H1 (cell line): ENCODE results near the gene PPP1R18. TPM values are rescaled to one million over a fixed set of nuclear protein-coding genes. Genes with fewer than 3 reads are reported as not detected.

Source experiments
- CTCF ChIA-PET: fragments of 300-600 bp; sonication (Branson Sonifier 250); formaldehyde crosslinking; loops from one replicate; lab custom pipeline; 2021; ENCODE audit not compliant: partially characterized antibody; lab: Charles Lee
- POLR2A ChIA-PET: fragments of 300-600 bp; sonication (Branson Sonifier 250); formaldehyde crosslinking; loops from one replicate; lab custom pipeline; 2021; ENCODE audit warnings: inconsistent platforms; ENCODE audit not compliant: partially characterized antibody; lab: Charles Lee
- DNase-seq, 2 experiments: peaks; one replicate each; pipeline versions ENCODE4 v3.0.0 to v3.0.0-alpha.2; 2010 to 2022; ENCODE audit warnings: low spot score in 2 of 2, low read depth in 1 of 2, mixed read lengths in 1 of 2
- FAIRE-seq: peaks from 2 replicates; lab custom pipeline; 2011; peaks lifted over from hg19 to GRCh38; lab: Jason Lieb, UNC
- H2AFZ ChIP-seq: 2 replicates; pipeline ENCODE4 v1.8.1; 2012; ENCODE audit warnings: low read length, inconsistent platforms
- H2AK5ac ChIP-seq: 2 replicates; pipeline ENCODE4 v1.6.1; 2013; ENCODE audit warnings: low read depth, low read length
- H2BK120ac ChIP-seq: replicated peaks from 2 replicates; pipeline ENCODE3; 2013; ENCODE audit warnings: low read depth, low read length, inconsistent platforms
- H2BK12ac ChIP-seq: 2 replicates; pipeline ENCODE4 v1.6.1; 2013; ENCODE audit warnings: low read depth, low read length
- H2BK15ac ChIP-seq: 2 replicates; pipeline ENCODE4 v1.6.1; 2013; ENCODE audit warnings: low read length
- H2BK20ac ChIP-seq: 2 replicates; pipeline ENCODE4 v1.6.1; 2013; ENCODE audit warnings: low read length
- H2BK5ac ChIP-seq: 2 replicates; pipeline ENCODE4 v1.6.1; 2013; ENCODE audit warnings: low read depth, low read length
- H3K14ac ChIP-seq: 2 replicates; pipeline ENCODE4 v1.6.1; 2013; ENCODE audit warnings: inconsistent platforms; ENCODE audit not compliant: insufficient read length
- H3K18ac ChIP-seq: 2 replicates; pipeline ENCODE4 v1.6.1; 2013; ENCODE audit warnings: low read length; ENCODE audit errors: extremely low read depth
- H3K23ac ChIP-seq: 2 replicates; pipeline ENCODE4 v1.6.1; 2013; ENCODE audit warnings: inconsistent platforms; ENCODE audit not compliant: insufficient read length
- H3K23me2 ChIP-seq: 2 replicates; pipeline ENCODE4 v1.6.1; 2013; ENCODE audit warnings: low read depth, low read length
- H3K27ac ChIP-seq: 2 replicates; pipeline ENCODE4 v1.6.1; 2011; ENCODE audit warnings: low read depth, low read length, inconsistent platforms
- H3K27me3 ChIP-seq, 4 experiments: replicated peaks in 1 of 4; 1 replicate in 1 of 4; 2 replicates in 3 of 4; pipeline versions ENCODE4 v1.6.1 to v1.8.1; 2011 to 2013; ENCODE audit warnings: low read length in 3 of 4, mild to moderate bottlenecking in 3 of 4, inconsistent platforms in 2 of 4, mixed read lengths in 2 of 4, moderate library complexity in 1 of 4; ENCODE audit not compliant: control insufficient read depth in 3 of 4, insufficient read depth in 3 of 4; ENCODE audit errors: extremely low read depth in 1 of 4
- H3K36me3 ChIP-seq, 4 experiments: 2 replicates each; pipeline versions ENCODE4 v1.6.1 to v1.8.1; 2011 to 2013; ENCODE audit warnings: mild to moderate bottlenecking in 4 of 4, low read length in 3 of 4, moderate library complexity in 2 of 4, control low read depth in 1 of 4, inconsistent platforms in 1 of 4; ENCODE audit not compliant: insufficient read depth in 4 of 4, control insufficient read depth in 2 of 4
- H3K4ac ChIP-seq: replicated peaks from 2 replicates; pipeline ENCODE3; 2013; ENCODE audit warnings: low read length, low read depth, mixed read lengths, inconsistent platforms; ENCODE audit not compliant: insufficient read length
- H3K4me1 ChIP-seq, 4 experiments: replicated peaks in 1 of 4; 1 replicate in 1 of 4; 2 replicates in 3 of 4; pipeline versions ENCODE4 v1.6.1 to v1.8.1; 2011 to 2013; ENCODE audit warnings: low read length in 3 of 4, inconsistent platforms in 2 of 4, mixed read lengths in 1 of 4; ENCODE audit not compliant: insufficient read depth in 4 of 4, control insufficient read depth in 3 of 4
- H3K4me2 ChIP-seq, 2 experiments: 2 replicates each; pipeline versions ENCODE4 v1.6.1 to v1.8.1; 2011 to 2013; ENCODE audit warnings: low read depth in 2 of 2, low read length in 2 of 2, control low read depth in 1 of 2, inconsistent platforms in 1 of 2, mild to moderate bottlenecking in 1 of 2; ENCODE audit not compliant: insufficient read depth in 1 of 2
- H3K4me3 ChIP-seq, 4 experiments: fragments of 200-600, 300-600 bp in 1 of 4; sonication (generic), shearing (Covaris generic), sonication (Bioruptor Twin) in 1 of 4; 2 replicates each; pipeline versions ENCODE4 v1.5.1 to v1.8.1; 2011 to 2016; ENCODE audit warnings: low read length in 4 of 4, low read depth in 3 of 4, control low read depth in 2 of 4, inconsistent platforms in 2 of 4, mild to moderate bottlenecking in 2 of 4, mixed read lengths in 1 of 4, moderate library complexity in 1 of 4; ENCODE audit not compliant: insufficient read depth in 2 of 4; ENCODE audit errors: extremely low read depth in 1 of 4
- H3K56ac ChIP-seq: replicated peaks from 2 replicates; pipeline ENCODE3; 2013; ENCODE audit warnings: low read depth, mild to moderate bottlenecking, mixed read lengths, low read length, inconsistent platforms; ENCODE audit not compliant: insufficient read length
- H3K79me1 ChIP-seq: 2 replicates; pipeline ENCODE4 v1.6.1; 2013; ENCODE audit warnings: low read depth, low read length, control low read depth
- H3K79me2 ChIP-seq, 2 experiments: 2 replicates each; pipeline versions ENCODE4 v1.6.1 to v1.8.1; 2012 to 2013; ENCODE audit warnings: low read length in 2 of 2, mild to moderate bottlenecking in 2 of 2, inconsistent platforms in 1 of 2; ENCODE audit not compliant: insufficient read depth in 2 of 2, control insufficient read depth in 1 of 2
- H3K9ac ChIP-seq, 4 experiments: replicated peaks in 1 of 4; 1 replicate in 1 of 4; 2 replicates in 3 of 4; pipeline versions ENCODE4 v1.6.1 to v1.8.1; 2011 to 2013; ENCODE audit warnings: low read depth in 3 of 4, low read length in 3 of 4, control low read depth in 2 of 4, mild to moderate bottlenecking in 2 of 4, moderate library complexity in 2 of 4, inconsistent platforms in 1 of 4; ENCODE audit errors: extremely low read depth in 1 of 4
- H3K9me3 ChIP-seq, 2 experiments: 2 replicates each; pipeline versions ENCODE4 v1.6.1 to v1.8.1; 2012 to 2013; ENCODE audit warnings: mild to moderate bottlenecking in 2 of 2, moderate library complexity in 2 of 2, control low read depth in 1 of 2, inconsistent platforms in 1 of 2, low read depth in 1 of 2, low read length in 1 of 2, mixed read lengths in 1 of 2; ENCODE audit not compliant: insufficient read depth in 2 of 2
- H4K20me1 ChIP-seq, 2 experiments: replicated peaks in 1 of 2; 2 replicates each; pipeline versions ENCODE3 to v1.8.1; 2011 to 2013; ENCODE audit warnings: inconsistent platforms in 2 of 2, low read length in 2 of 2, mild to moderate bottlenecking in 1 of 2; ENCODE audit not compliant: insufficient read depth in 2 of 2, control insufficient read depth in 1 of 2
- H4K5ac ChIP-seq: 2 replicates; pipeline ENCODE4 v1.6.1; 2013; ENCODE audit warnings: low read length, low read depth, mixed read lengths, inconsistent platforms; ENCODE audit not compliant: insufficient read length
- H4K8ac ChIP-seq: 2 replicates; pipeline ENCODE4 v1.8.0; 2013; ENCODE audit warnings: mild to moderate bottlenecking, moderate library complexity, low read length, inconsistent platforms; ENCODE audit not compliant: insufficient read depth; ENCODE audit errors: extremely low read depth
- H4K91ac ChIP-seq: replicated peaks from 2 replicates; pipeline ENCODE3; 2013; ENCODE audit warnings: low read length, mixed read lengths, inconsistent platforms; ENCODE audit not compliant: insufficient read length
- CBX5 ChIP-seq: fragments of 300-800, 300-1000 bp; sonication (generic); IDR thresholded peaks from 2 replicates; pipeline ENCODE4 v1.7.1; 2016; ENCODE audit warnings: antibody characterized with exemption, low read length, low read depth
- JUND ChIP-seq: IDR thresholded peaks from 2 replicates; pipeline ENCODE4 v1.6.1; 2011; ENCODE audit warnings: mild to moderate bottlenecking, improper control_type of control experiment, low read length
- KDM5A ChIP-seq: fragments of 200-600 bp; IDR thresholded peaks from 2 replicates; pipeline ENCODE4 v1.7.1; 2012; ENCODE audit warnings: mild to moderate bottlenecking, low read length, inconsistent platforms, mixed read lengths
- MAX ChIP-seq: IDR thresholded peaks from 2 replicates; pipeline ENCODE4 v1.6.1; 2012; ENCODE audit warnings: inconsistent platforms
- SIX5 ChIP-seq: IDR thresholded peaks from 2 replicates; pipeline ENCODE4 v1.6.1; 2011; ENCODE audit warnings: mild to moderate bottlenecking, low read depth, low read length
- TEAD4 ChIP-seq: IDR thresholded peaks from 2 replicates; pipeline ENCODE4 v1.6.1; 2012; ENCODE audit warnings: low read depth, low read length, inconsistent platforms, mixed read lengths
- YY1 ChIP-seq: IDR thresholded peaks from 2 replicates; pipeline ENCODE4 v1.6.1; 2011; ENCODE audit warnings: low read depth, mild to moderate bottlenecking, low read length
- WGBS, 2 experiments: shearing (Covaris generic) in 1 of 2; methylation state at CpG; one replicate each; pipeline versions ENCODE4 v1.1.6 to v1.1.7; 2013 to 2015; ENCODE audit warnings: low lambda C conversion rate in 2 of 2, mixed read lengths in 2 of 2, inconsistent platforms in 1 of 2, low coverage in 1 of 2, missing lambda C conversion rate in 1 of 2; ENCODE audit not compliant: insufficient replicate concordance in 2 of 2, insufficient coverage in 1 of 2, insufficient read length in 1 of 2; ENCODE audit errors: extremely low coverage in 1 of 2, missing lambda C conversion rate in 1 of 2; 5-methylcytosine and 5-hydroxymethylcytosine counted together
- polyA plus RNA-seq, 7 experiments: library from polyadenylated mRNA; depleted of rRNA in 3 of 7; stranded (reverse) in 5 of 7; unstranded in 2 of 7; fragments of >200 nt in 5 of 7; fragments of 200-250 nt in 2 of 7; gene quantifications; 1 replicate in 5 of 7; 2 replicates in 1 of 7; 4 replicates in 1 of 7; pipeline versions ENCODE4 v1.2.1 to v1.2.3, GENCODE V29; 2011 to 2013; ENCODE audit warnings: missing spikeins in 2 of 7, mixed read lengths in 2 of 7
- total RNA-seq: library from RNA; stranded (reverse); fragmentation: NEBNext Ultra II Directional; extraction: Animal tissue kit (Norgen Biotek cat#: 25700); gene quantifications from 2 replicates; pipeline ENCODE4 v1.2.1, GENCODE V29; 2021
- TF ChIP-seq, protein P1 (sequence below): IDR thresholded peaks from 2 replicates; pipeline ENCODE4 v1.6.1; 2012; ENCODE audit warnings: low read length, inconsistent platforms

The PPP1R18 gene
- total and polyA plus RNA-seq, 2 of the 8 experiments (the other 6 are each of a cell fraction or from before 2014, with no cell fraction given): 25.1 to 29.1 TPM

DNA sequence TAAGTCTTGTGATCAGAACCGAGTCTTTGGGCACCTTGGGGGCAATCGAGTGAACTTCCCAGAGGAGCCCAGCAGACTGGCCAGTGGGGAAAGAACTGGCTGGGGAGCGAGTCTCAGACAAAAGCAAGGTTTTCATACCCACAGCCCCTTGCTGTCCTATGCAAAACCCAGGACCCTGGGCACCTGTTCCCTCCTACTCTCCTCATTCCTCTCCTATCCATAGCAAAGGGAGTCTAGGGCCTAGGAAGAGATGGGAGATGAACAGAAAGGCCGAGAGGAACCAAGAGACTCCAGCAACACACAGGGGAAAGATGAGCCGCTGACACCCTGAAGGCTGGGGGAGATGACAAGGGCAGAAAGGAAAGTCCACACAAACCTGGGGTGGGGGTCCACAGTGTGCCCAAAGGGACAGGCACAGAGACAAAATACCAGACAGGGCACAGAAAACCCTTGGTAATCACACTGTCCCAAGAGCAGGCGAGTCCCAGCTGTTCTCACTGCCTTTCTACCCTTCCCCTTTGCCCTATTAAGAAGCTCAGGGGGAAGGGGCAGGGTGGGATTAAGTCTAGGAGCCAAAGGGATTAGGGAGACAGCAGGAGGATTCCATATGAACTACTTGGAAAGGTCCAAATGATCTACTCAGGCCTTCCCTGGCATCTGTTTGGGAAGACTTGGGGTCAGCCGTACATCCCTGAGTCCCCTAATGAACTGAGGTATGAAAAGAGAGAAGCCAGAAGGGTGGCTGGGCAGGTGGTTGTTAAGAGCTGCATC lies 6.5 kb downstream of the PPP1R18 start:
- no peak for TF ChIP-seq MAX
- TF ChIP-seq, protein P1, sequence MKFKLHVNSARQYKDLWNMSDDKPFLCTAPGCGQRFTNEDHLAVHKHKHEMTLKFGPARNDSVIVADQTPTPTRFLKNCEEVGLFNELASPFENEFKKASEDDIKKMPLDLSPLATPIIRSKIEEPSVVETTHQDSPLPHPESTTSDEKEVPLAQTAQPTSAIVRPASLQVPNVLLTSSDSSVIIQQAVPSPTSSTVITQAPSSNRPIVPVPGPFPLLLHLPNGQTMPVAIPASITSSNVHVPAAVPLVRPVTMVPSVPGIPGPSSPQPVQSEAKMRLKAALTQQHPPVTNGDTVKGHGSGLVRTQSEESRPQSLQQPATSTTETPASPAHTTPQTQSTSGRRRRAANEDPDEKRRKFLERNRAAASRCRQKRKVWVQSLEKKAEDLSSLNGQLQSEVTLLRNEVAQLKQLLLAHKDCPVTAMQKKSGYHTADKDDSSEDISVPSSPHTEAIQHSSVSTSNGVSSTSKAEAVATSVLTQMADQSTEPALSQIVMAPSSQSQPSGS: no peak
- TF ChIP-seq KDM5A: no peak
- TF ChIP-seq SIX5: no peak
- no peak for TF ChIP-seq JUND
- TF ChIP-seq YY1: no peak
- TF ChIP-seq CBX5: no peak
- no peak for TF ChIP-seq TEAD4
- FAIRE-seq (no peak), DNase-seq (no peak)
- Histone ChIP-seq H2BK5ac (no peak overlapping the region), H2BK12ac (no peak overlapping the region), H3K9me3 (no peaks in the 10 kb centered on the region), H4K91ac (no peak overlapping the region), H4K20me1 (peaks cover 2 to 9% of the 10 kb centered on the region in 2 experiments), H3K4ac (no peak overlapping the region), H3K27me3 (no peaks in the 10 kb centered on the region), H3K4me1 (peaks cover 7 to 20% (median 14%) of the 10 kb centered on the region in 4 experiments), H3K79me1 (no peaks in the 10 kb centered on the region; the same call in 1 of the 2 replicates), H3K14ac (no peak overlapping the region), H4K8ac (no peak overlapping the region), H3K9ac (no peak overlapping the region), H3K56ac (no peak overlapping the region), H3K36me3 (no peaks in the 10 kb centered on the region; a peak in 2 of 8 replicates), H3K23me2 (peaks cover 2% of the 10 kb centered on the region; the same call in 1 of the 2 replicates), H3K23ac (no peak overlapping the region), H2BK20ac (no peak overlapping the region), H3K18ac (no peak overlapping the region), H3K4me2 (peak overlapping the region; percentile 1 to 61; a peak in 2 of 4 replicates), H2AK5ac (no peak overlapping the region), H3K4me3 (peak overlapping the region in 1 of 4 experiments; percentile 50; a peak in 1 of 8 replicates), H3K27ac (no peak overlapping the region), H3K79me2 (peaks cover 0 to 11% of the 10 kb centered on the region in 2 experiments; a peak in 3 of 4 replicates), H4K5ac (no peak overlapping the region), H2AFZ (no peak overlapping the region), H2BK120ac (no peak overlapping the region), H2BK15ac (no peak overlapping the region)
- CTCF ChIA-PET: interaction anchor here (0.5 to 11.0 kb wide), 17 partner anchors 9 to 406 kb away, joined by 3 to 147 read pairs (median 4); partner anchors contain the start of genes MDC1 and TUBB
- WGBS, 2 experiments: 90% methylated on average over 7 of the region's 7 CpGs; no CpG with 5 or more reads in 1 of the 2 experiments
- POLR2A ChIA-PET: interaction anchor here (0.7 to 18.7 kb wide), 7 partner anchors 11 to 62 kb away, joined by 3 to 388 read pairs (median 5); partner anchors contain the start of genes MDC1, MRPS18B, NRM and TUBB
